Activated CD4-positive, alpha-beta T cell treated with anti-CD3 and anti-CD28 coated beads for 4 hours (primary cell): Measurements from ENCODE around the gene RPL3.

Experiments used
- DNase-seq, 2 donors: peaks; one replicate each; pipeline ENCODE4 v3.0.0-alpha.2; 2020

RPL3 gene

DNA sequence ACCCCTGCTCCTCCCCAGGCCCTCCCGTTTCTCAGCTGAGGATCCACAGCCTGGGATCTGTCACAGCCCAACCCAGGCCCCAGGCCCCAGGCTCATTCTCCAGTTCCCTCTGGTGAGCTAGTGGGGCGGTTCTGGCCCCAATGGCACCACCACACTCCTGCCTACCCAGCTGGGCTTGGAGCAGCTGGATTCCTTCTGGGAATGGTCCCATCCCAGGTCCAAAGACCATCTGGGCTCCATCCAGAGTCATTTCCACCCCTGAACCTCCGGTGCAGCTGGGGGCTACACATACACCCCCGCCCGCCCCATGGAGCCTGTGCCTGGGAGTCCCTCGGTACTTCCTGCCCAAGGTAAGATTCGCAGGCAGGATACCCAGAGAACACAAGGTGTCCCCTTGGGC lies 39.2 kb downstream of the RPL3 start:
- DNase-seq, result no peak

DNA sequence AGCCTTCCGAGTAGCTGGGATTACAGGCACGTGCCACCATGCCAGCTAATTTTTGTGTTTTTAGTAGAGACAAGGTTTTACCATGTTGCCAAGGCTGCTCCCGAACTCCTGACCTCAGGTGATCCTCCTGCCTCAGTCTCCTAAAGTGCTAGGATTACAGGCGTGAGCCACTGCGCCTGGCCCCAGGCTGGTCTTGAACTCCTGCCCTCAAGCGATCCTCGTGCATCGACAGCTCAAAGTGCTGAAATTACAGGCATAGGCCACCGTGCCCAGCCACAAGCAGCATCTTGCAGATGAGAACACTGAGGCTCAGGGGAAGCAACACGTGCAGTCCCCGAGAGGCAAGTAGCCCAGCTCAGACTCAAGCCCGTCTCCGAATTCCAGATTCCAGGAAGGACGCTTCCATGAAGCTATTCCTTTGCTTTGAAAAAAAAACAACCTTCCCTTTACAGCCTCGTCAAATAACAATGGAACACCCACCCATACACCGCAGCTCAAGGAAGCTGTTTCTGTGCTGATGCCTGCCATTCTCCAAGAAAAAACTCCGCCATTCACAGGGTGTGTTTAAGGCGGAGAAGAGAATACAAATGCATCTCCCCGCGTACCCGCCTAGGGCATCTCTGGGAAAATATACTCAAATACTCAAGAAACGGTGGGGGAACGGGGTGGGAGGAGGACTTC lies 40.1 kb downstream of the RPL3 start:
- no peak for DNase-seq

DNA sequence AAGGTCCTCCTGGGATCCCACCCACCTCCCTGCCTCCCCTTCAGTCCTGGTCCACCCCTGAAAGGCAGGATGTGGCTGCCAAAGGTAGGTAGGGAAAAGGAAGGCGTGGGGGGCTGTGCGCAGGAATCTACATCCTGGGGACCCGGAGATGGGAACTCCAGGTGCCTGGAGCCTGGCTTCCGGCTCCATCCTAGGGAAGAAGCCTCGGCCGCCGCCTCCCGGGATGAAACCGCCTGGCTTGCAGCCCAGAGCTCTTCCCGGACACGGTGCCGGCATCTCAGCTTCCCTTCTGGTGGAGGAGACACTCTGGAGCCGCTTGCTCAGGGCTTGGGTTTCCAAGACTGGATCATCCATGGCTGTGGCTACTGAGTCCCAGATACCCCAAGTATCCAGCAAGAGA lies 41.4 kb downstream of the RPL3 start:
- no peak for DNase-seq

DNA sequence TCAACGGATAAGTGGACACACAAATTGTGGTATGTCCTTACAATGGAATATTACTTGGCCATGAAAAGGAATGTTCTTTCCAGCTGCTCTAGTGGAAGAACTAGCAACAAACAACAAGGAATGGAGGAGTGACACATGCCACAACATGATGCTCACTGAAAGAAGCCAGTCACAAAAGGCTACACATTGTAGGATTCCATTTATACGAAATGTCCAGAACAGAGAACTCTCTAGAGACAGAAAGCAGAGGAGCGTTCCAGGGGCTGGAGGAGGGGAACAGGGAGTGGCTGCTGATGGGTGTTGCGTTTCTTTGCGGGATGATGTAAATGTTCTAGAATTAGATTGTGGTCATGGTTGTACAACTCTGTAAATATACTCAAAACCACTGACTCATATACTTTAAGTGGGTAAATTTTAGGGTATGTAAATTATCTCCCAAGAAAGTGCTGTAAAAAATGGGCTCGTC lies 42.2 kb downstream of the RPL3 start:
- DNase-seq, result no peak

DNA sequence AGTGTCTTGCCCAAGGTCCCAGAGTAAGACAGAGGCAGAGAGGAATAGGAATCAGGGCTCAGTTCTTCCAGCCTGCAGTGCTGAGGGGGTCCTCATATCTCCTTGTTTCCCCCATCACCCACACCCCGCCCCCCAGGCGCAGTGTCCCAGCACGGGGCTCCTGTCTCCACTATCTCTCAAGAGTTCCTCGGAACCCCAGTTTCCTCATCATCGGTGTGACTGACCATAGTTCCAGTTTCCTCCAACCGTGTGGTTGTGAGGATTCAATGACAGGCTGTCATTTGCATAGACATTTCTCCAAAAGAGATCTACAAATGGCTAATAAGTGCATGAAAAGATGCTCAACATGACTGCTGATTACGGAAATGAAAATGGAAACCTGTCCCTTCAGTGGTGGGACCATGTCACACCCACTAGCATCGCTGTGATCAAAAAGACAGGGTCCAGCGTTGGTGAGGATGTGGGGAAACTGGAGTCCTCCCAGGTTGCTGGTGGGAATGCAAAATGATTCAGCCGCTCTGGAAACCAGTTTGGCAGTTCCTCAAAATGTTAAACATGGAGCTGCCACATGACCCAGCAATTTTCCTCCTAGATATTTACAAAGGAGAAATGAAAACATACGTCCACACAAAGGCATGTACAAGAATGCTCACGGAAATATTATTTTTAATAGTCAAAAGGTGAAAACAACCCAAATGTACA lies 42.8 kb downstream of the RPL3 start:
- DNase-seq, result no peak

GRCh38 chr22:39275814-39276439 lies 43.5 kb downstream of the RPL3 start:
- no peak for DNase-seq

DNA sequence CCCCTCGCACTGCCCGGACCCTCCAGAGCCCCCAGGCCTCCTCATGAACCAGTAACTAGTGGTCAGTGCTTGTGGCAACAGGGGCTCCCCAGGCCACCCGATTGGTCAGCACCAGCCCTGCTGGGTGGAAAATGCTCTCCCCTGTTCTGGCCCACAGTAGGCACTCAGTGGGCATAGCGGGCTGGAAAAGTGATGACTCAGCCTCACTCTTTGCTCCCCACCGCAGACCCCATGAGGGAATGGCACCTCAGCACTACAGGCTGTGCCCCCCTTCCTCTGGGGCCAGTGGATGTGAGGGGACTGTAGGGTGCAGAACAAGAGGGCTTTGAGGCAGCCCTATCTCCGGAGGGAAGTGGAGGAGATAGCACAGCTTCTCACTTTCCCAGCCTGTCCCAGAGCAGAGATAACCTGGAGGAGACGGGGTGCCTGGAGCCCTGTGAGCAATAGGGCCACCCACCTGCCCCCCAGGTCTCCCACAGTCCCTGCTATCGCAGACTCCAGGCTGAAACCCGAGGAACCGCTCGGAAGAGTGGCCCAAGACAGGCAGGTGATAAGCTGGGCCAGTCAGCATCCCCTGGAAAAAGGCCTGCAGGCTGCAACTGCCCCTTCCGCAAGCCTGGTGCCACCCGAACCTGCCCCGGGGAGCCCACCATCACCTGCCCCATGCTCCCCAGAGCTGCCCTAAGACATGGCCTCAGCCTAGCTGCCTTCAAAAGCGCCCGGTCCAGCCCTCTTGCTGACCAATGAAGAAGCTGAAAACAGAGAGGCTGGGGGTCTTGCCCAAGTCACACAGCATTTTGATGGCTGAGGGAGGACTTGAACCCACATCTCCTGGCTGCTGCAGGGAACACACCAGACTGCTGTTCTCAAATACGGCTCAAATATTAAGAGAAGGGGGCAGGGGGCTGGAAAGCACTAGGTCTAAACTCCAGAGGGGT lies 45.2 kb downstream of the RPL3 start:
- no peak for DNase-seq

DNA sequence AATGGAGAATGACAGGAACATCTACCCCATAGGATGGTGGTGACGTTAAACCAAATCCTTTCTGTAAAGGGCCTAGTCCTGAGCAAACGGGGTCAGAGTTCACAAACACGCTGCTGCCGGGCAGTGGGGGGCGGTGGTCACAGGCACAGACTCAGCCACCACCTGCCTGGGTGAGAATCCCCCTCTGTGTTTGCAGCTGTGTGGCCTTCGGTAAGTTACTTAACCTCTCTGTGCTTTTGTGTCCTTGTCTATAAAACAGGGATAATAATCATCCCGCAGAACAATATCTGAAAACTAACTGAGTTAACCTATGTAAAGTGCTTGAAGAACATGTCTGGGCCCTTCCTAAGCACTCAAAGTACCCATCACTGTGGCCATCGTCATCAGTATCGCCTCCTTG lies 48.6 kb downstream of the RPL3 start:
- no peak for DNase-seq

DNA sequence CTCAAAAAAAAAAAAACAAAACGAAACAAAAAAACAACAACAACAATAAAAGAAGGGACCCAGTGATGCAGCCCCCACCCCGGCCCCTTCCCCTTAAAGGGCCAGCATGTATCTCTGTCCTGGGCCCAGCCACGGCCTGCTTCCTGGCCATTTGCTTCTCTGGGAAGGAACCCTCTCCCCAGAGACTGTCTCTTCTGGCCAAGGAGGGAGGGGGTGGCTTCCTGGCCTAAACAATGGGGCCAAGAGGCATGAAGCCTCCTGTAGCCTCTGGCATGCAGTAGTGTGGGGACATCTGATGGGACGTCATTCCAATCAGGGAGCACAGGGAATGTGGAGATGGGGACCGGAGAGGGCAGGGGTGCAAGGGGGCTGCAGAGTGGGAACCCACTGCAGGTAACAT lies 49.1 kb downstream of the RPL3 start:
- no peak for DNase-seq

DNA sequence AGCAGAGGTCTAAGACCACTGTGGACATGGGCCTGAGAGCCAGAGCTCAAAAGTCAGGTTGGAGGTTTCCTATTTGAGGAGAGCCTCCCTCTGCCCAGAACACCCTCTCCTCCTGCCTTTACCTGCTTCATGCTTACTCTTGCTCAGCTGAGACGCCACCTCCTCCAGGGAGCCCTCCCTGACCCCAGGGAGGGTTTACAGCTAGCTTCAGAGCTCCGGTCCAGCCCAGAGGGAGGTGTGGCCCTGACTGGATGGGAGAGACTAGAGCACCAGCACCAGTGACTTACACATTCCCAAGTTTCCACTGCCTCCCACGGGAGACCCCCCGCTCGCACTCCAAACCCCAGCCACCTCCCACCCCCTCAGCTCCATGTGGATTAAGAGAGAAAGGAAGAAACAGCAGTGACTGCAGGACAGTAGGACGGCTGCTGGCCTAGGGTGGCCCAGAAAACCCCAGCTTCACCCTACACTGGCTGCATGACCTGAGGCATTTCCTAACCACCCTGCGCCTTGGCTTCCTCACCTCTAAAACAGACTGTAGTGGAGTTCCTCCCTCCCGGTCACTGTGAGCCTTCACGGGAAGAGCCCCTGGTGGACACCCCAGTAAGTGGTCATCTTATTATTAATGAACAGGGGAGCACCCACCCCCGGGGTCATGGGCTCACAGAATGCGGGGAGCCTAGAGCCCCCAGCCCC lies 50.2 kb downstream of the RPL3 start:
- DNase-seq, result no peak

- DNase-seq, result no peak
Observed at GRCh38 chr22:39268645-39269044, 50.8 kb downstream of the RPL3 start.

- no peak for DNase-seq
Observed at GRCh38 chr22:39267974-39268373, 51.4 kb downstream of the RPL3 start.

GRCh38 chr22:39266398-39267030 lies 52.9 kb downstream of the RPL3 start:
- DNase-seq, result no peak

DNA sequence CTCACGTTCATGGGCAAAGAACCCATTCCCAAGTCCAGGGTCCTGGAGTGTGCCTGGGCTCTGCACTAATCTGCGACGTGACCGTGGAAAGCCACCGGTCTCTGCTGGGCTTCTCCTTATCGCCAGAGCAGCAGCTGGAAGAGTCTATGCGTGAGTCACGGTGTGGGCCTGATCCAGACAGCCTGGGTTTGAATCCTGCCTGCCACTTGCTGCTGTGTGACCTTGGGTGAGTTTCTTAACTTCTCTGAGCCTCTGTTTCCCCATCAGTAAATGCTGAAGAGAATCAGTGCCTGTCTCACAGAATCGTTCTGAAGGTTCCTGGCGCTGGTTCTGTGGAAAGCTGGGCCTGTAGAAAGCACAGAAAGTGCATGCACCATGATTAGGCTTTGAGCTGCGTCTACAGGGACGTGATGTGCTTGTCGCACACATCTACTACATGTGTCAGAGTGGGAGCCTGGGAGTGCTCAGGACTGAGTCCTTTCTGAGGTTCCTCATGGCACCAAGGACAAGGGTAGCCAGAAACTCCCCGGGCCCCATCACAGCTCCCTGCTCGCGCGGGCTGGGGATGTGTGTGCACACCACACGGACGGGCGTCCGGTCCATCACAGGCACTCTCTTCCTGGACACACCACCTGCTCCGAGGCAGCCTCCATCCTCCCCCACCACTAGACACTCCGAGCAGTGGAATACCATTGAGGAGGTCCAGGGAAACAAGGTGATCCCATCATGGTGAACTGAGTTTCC lies 54.1 kb downstream of the RPL3 start:
- DNase-seq, result no peak

DNA sequence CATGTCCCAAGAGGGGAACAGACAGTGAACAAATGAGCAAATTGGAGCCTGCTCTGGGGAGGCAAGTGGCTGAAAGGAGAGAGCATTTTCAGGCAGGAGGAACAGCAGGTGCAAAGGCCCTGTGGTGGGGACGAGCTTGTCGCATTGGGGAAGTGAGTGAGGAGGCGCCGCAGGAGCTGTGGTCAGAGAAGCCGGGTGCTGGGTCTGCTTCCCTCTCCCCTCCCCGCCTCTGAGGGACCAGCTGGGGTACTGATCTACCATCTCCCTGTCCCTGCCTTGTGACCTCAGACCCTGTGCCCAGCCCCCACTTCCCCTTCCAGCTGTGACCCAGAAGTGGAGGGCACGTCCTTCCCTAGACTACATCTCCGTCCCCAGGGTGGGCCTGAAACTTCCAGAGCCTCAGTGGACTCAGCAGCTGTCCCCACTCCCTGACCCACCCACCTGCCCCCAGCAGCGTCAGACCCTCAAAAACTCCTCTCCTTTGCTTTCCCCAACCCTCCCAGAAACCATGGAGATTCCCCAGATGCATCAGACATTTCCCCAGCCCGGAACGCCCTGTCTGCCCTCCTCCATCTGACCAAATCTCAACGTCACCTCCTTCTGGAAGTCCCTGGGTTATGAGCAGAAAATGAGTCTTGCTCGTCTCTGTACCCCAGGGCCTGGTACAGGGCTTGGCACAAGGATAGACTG lies 54.9 kb downstream of the RPL3 start:
- DNase-seq, result no peak

- no peak for DNase-seq
Observed at GRCh38 chr22:39263626-39264348, 55.6 kb downstream of the RPL3 start.
